KOPT-K1 (cell line): ENCODE measurements around the gene SLC48A1.

Source experiments
- H3K27ac ChIP-seq: fragments of 200-600 bp; sonication (generic); 2 replicates; pipeline ENCODE4 v1.5.1; 2016; ENCODE audit warnings: antibody characterized with exemption, mild to moderate bottlenecking, low read depth, low read length; ENCODE audit not compliant: poor library complexity, severe bottlenecking
- H3K36me3 ChIP-seq: fragments of 200-600 bp; sonication (generic); 2 replicates; pipeline ENCODE4 v1.5.1; 2017; ENCODE audit warnings: antibody characterized with exemption, mild to moderate bottlenecking, low read length, moderate library complexity; ENCODE audit not compliant: insufficient read depth
- H3K9me3 ChIP-seq: fragments of 200-600 bp; sonication (generic); 2 replicates; pipeline ENCODE4 v1.5.1; 2017; ENCODE audit warnings: antibody characterized with exemption, low read length, mild to moderate bottlenecking; ENCODE audit not compliant: insufficient read depth, poor library complexity, severe bottlenecking

The SLC48A1 gene

GRCh38 chr12:47776471-47777143 is 3.6 kb downstream of the SLC48A1 start:
- peaks cover under 1% of the 10 kb centered on the region; the same call in 1 of the 2 replicates for H3K36me3 ChIP-seq

GRCh38 chr12:47777151-47777550 is 4.1 kb downstream of the SLC48A1 start:
- Histone ChIP-seq H3K36me3 (peaks cover 6% of the 10 kb centered on the region), H3K9me3 (no peaks in the 10 kb centered on the region), H3K27ac (no peak overlapping the region)

More at GRCh38 chr12:47776471-47777143, 3.6 kb downstream of the SLC48A1 start:
- no peaks in the 10 kb centered on the region for H3K9me3 ChIP-seq
- H3K27ac ChIP-seq: no peak overlapping the region

GRCh38 chr12:47777741-47778558 is 4.9 kb downstream of the SLC48A1 start:
- Histone ChIP-seq H3K9me3 (no peaks in the 10 kb centered on the region), H3K36me3 (peaks cover 14% of the 10 kb centered on the region), H3K27ac (no peak overlapping the region)

- Histone ChIP-seq H3K9me3 (no peaks in the 10 kb centered on the region), H3K27ac (no peak overlapping the region), H3K36me3 (peaks cover 23% of the 10 kb centered on the region)
These were observed 5.8 kb downstream of the SLC48A1 start for GRCh38 chr12:47778881-47779280.

- no peak overlapping the region for H3K27ac ChIP-seq
- no peaks in the 10 kb centered on the region for H3K9me3 ChIP-seq
- H3K36me3 ChIP-seq: peaks cover 29% of the 10 kb centered on the region
These were observed 6.4 kb downstream of the SLC48A1 start for GRCh38 chr12:47779301-47779942.

- Histone ChIP-seq H3K9me3 (no peaks in the 10 kb centered on the region), H3K36me3 (peaks cover 35% of the 10 kb centered on the region), H3K27ac (no peak overlapping the region)
These were observed 7.0 kb downstream of the SLC48A1 start for GRCh38 chr12:47779943-47780504.

GRCh38 chr12:47781479-47782371 is 8.7 kb downstream of the SLC48A1 start:
- H3K36me3 ChIP-seq: peaks cover 52% of the 10 kb centered on the region
- H3K9me3 ChIP-seq: no peaks in the 10 kb centered on the region
- no peak overlapping the region for H3K27ac ChIP-seq

GRCh38 chr12:47782372-47782770 is 9.3 kb downstream of the SLC48A1 start:
- Histone ChIP-seq H3K9me3 (no peaks in the 10 kb centered on the region), H3K36me3 (peaks cover 58% of the 10 kb centered on the region), H3K27ac (no peak overlapping the region)

GRCh38 chr12:47783024-47783755 is 10.2 kb downstream of the SLC48A1 start:
- no peak overlapping the region for H3K27ac ChIP-seq
- peaks cover 66% of the 10 kb centered on the region for H3K36me3 ChIP-seq
- no peaks in the 10 kb centered on the region for H3K9me3 ChIP-seq

GRCh38 chr12:47783821-47784819 is 11.1 kb downstream of the SLC48A1 start:
- no peaks in the 10 kb centered on the region for H3K9me3 ChIP-seq
- peaks cover 76% of the 10 kb centered on the region for H3K36me3 ChIP-seq
- H3K27ac ChIP-seq: no peak overlapping the region

- Histone ChIP-seq H3K27ac (no peak overlapping the region), H3K36me3 (peaks cover 87% of the 10 kb centered on the region), H3K9me3 (no peaks in the 10 kb centered on the region)
These were observed 12.2 kb downstream of the SLC48A1 start for GRCh38 chr12:47785036-47785886.

GRCh38 chr12:47785887-47786661 is 13.0 kb downstream of the SLC48A1 start:
- Histone ChIP-seq H3K36me3 (peaks cover 95% of the 10 kb centered on the region), H3K9me3 (no peaks in the 10 kb centered on the region), H3K27ac (no peak overlapping the region)
